MM.1S (cell line): ENCODE results near the gene ARHGAP8.

Experiments used
- DNase-seq: peaks from one replicate; pipeline ENCODE4 v3.0.0-alpha.2; 2015
- H2AFZ ChIP-seq: fragments of 300-600 bp; sonication (generic); 2 replicates; pipeline ENCODE4 v1.6.0; 2016; ENCODE audit warnings: antibody characterized with exemption, low read length
- H3F3A ChIP-seq: fragments of 300-600 bp; sonication (generic); 2 replicates; pipeline ENCODE4 v1.6.1; 2016; ENCODE audit warnings: mild to moderate bottlenecking, antibody characterized with exemption, low read length, moderate library complexity, mixed read lengths; ENCODE audit not compliant: insufficient read depth
- H3K27ac ChIP-seq: fragments of 300-600 bp; sonication (generic); 2 replicates; pipeline ENCODE4 v1.5.1; 2016; ENCODE audit warnings: mild to moderate bottlenecking, low read length
- H3K27me3 ChIP-seq: fragments of 300-600 bp; sonication (generic); replicated peaks from 2 replicates; pipeline ENCODE4 v1.6.0; 2016; ENCODE audit warnings: low read length; ENCODE audit not compliant: insufficient read depth
- H3K36me3 ChIP-seq: fragments of 300-600 bp; sonication (generic); replicated peaks from 2 replicates; pipeline ENCODE4 v1.6.1; 2016; ENCODE audit warnings: mild to moderate bottlenecking, low read length, mixed read lengths; ENCODE audit not compliant: insufficient read depth
- H3K4me1 ChIP-seq: fragments of 300-600 bp; sonication (generic); 2 replicates; pipeline ENCODE4 v1.6.1; 2016; ENCODE audit warnings: low read length, mixed read lengths
- H3K4me2 ChIP-seq: fragments of 300-600 bp; sonication (generic); 2 replicates; pipeline ENCODE4 v1.6.0; 2016; ENCODE audit warnings: low read depth, low read length
- H3K4me3 ChIP-seq: fragments of 300-600 bp; sonication (generic); 2 replicates; pipeline ENCODE4 v1.5.1; 2016; ENCODE audit warnings: low read length, mixed read lengths
- H3K79me2 ChIP-seq: fragments of 300-600 bp; sonication (generic); 2 replicates; pipeline ENCODE4 v1.6.1; 2016; ENCODE audit warnings: mixed run types, low read length, mixed read lengths
- H3K9ac ChIP-seq: fragments of 300-600 bp; sonication (generic); 2 replicates; pipeline ENCODE4 v1.6.1; 2016; ENCODE audit warnings: low read length, mixed read lengths
- H3K9me2 ChIP-seq: fragments of 300-600 bp; sonication (generic); replicated peaks from 2 replicates; pipeline ENCODE4 v1.6.1; 2016; ENCODE audit warnings: mild to moderate bottlenecking, low read length, mixed read lengths; ENCODE audit not compliant: insufficient read depth
- H3K9me3 ChIP-seq: fragments of 300-600 bp; sonication (generic); replicated peaks from 2 replicates; pipeline ENCODE4 v1.6.1; 2016; ENCODE audit warnings: mild to moderate bottlenecking, low read length, mixed read lengths; ENCODE audit not compliant: insufficient read depth
- H4K20me1 ChIP-seq: fragments of 300-600 bp; sonication (generic); 2 replicates; pipeline ENCODE4 v1.6.1; 2016; ENCODE audit warnings: mild to moderate bottlenecking, low read length, moderate library complexity, mixed read lengths; ENCODE audit not compliant: insufficient read depth
- EZH2 ChIP-seq: fragments of 300-600 bp; sonication (generic); optimal IDR thresholded peaks from 2 replicates; pipeline ENCODE3; 2017; ENCODE audit warnings: low read depth, mild to moderate bottlenecking, antibody characterized with exemption, low read length, mixed read lengths
- EZH2phosphoT487 ChIP-seq: fragments of 300-600 bp; sonication (generic); IDR thresholded peaks from 2 replicates; pipeline ENCODE4 v1.6.1; 2018; ENCODE audit warnings: antibody characterized with exemption, low read length
- TF ChIP-seq, protein P1 (sequence below): fragments of 300-600 bp; sonication (generic); IDR thresholded peaks from 2 replicates; pipeline ENCODE4 v1.5.1; 2016; ENCODE audit warnings: antibody characterized with exemption, low read length, mixed read lengths

ARHGAP8 gene

DNA sequence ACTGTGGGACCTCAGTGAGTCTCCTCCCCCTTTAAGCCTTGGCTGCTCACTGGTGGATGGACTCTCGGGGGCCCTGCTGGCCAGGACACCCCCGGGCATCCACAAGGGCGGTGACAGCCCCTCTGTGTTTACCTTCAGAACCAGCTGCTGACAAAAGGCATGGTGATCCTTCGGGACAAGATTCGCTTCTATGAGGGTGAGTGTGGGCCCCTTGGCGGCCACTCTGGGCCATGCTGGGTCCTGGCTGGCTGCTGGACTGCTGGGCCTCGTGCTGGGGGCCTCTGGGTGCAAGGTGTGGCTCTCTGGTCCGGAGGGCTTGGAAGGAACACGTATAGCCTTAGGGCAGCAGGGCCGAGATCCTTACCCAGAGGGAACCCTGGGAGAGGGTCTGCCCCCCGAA is 25.9 kb upstream of the ARHGAP8 start:
- no peak overlapping the region for H3K4me2 ChIP-seq
- peaks cover 85% of the 10 kb centered on the region for H3K27me3 ChIP-seq
- no peaks in the 10 kb centered on the region for H3K4me1 ChIP-seq
- H2AFZ ChIP-seq: no peak overlapping the region
- no peaks in the 10 kb centered on the region for H3K9me2 ChIP-seq
- no peaks in the 10 kb centered on the region for H3K36me3 ChIP-seq
- H4K20me1 ChIP-seq: no peaks in the 10 kb centered on the region
- no peak overlapping the region for H3K27ac ChIP-seq
- TF ChIP-seq EZH2: no peak
- TF ChIP-seq, protein P1, sequence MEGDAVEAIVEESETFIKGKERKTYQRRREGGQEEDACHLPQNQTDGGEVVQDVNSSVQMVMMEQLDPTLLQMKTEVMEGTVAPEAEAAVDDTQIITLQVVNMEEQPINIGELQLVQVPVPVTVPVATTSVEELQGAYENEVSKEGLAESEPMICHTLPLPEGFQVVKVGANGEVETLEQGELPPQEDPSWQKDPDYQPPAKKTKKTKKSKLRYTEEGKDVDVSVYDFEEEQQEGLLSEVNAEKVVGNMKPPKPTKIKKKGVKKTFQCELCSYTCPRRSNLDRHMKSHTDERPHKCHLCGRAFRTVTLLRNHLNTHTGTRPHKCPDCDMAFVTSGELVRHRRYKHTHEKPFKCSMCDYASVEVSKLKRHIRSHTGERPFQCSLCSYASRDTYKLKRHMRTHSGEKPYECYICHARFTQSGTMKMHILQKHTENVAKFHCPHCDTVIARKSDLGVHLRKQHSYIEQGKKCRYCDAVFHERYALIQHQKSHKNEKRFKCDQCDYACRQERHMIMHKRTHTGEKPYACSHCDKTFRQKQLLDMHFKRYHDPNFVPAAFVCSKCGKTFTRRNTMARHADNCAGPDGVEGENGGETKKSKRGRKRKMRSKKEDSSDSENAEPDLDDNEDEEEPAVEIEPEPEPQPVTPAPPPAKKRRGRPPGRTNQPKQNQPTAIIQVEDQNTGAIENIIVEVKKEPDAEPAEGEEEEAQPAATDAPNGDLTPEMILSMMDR: no peak
- no peak for TF ChIP-seq EZH2phosphoT487
- H3K9me3 ChIP-seq: no peaks in the 10 kb centered on the region
- H3K79me2 ChIP-seq: no peaks in the 10 kb centered on the region
- no peak overlapping the region for H3K4me3 ChIP-seq
- DNase-seq: no peak
- no peaks in the 10 kb centered on the region for H3F3A ChIP-seq
- no peak overlapping the region for H3K9ac ChIP-seq

DNA sequence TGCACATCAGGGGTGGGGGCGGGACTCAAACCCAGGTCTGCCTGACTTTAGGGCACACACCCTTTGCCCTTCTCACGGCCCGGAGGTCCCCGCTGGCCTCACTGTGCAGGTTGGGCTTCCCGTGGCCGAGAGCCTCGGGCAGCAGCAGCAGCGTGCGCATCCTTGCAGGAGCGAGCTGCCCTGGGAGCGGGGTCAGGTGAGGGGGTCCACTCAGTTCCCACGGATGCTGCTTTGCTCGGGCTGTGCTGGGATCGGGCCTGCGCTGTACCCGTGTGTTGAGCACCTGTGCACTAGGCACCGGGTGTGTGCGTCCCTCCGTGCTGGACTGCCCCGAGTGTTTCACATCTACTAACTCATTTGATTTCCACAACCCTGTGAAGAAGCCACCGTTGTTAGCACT is 25.2 kb upstream of the ARHGAP8 start:
- no peaks in the 10 kb centered on the region for H3F3A ChIP-seq
- no peak overlapping the region for H3K27ac ChIP-seq
- no peaks in the 10 kb centered on the region for H4K20me1 ChIP-seq
- no peaks in the 10 kb centered on the region for H3K79me2 ChIP-seq
- no peaks in the 10 kb centered on the region for H3K4me1 ChIP-seq
- H3K36me3 ChIP-seq: no peaks in the 10 kb centered on the region
- no peaks in the 10 kb centered on the region for H3K9me2 ChIP-seq
- H3K4me3 ChIP-seq: no peak overlapping the region
- TF ChIP-seq EZH2phosphoT487 (no peak), EZH2 (no peak)
- TF ChIP-seq, protein P1: no peak
- no peak for DNase-seq
- no peak overlapping the region for H2AFZ ChIP-seq
- H3K9me3 ChIP-seq: no peaks in the 10 kb centered on the region
- H3K9ac ChIP-seq: no peak overlapping the region
- peaks cover 78% of the 10 kb centered on the region for H3K27me3 ChIP-seq
- no peak overlapping the region for H3K4me2 ChIP-seq

DNA sequence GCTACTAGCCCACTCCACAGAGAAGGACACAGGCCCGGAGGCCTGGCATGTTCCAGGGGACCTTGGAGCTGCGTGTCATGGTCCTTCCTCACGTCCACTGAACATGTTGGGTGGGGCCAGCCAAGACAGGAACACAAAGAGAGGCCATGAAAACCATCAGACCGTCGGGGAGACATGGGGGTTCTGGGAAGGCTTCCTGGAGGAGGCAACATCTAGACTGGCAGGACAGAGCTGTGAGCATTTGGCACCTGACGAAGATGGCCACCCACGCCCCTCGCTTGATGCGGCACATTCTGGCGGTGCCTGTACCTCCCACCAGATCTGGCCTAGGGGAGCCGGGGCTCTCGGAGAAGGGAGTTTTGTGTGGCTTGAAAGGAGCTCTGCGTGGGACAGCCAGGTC is 24.7 kb upstream of the ARHGAP8 start:
- H3K9me2 ChIP-seq: no peaks in the 10 kb centered on the region
- H4K20me1 ChIP-seq: no peaks in the 10 kb centered on the region
- TF ChIP-seq EZH2phosphoT487 (no peak), EZH2 (no peak)
- TF ChIP-seq, protein P1: no peak
- DNase-seq: no peak
- no peaks in the 10 kb centered on the region for H3K79me2 ChIP-seq
- H3K4me2 ChIP-seq: no peak overlapping the region
- H3K27me3 ChIP-seq: peaks cover 73% of the 10 kb centered on the region
- no peak overlapping the region for H3K27ac ChIP-seq
- H3F3A ChIP-seq: no peaks in the 10 kb centered on the region
- H3K36me3 ChIP-seq: no peaks in the 10 kb centered on the region
- H3K9me3 ChIP-seq: no peaks in the 10 kb centered on the region
- H3K4me3 ChIP-seq: no peak overlapping the region
- H2AFZ ChIP-seq: no peak overlapping the region
- no peaks in the 10 kb centered on the region for H3K4me1 ChIP-seq
- no peak overlapping the region for H3K9ac ChIP-seq
